K562 (cell line): ENCODE data around the gene RBMS3. TPM values are rescaled to one million over a fixed set of nuclear protein-coding genes. Genes with fewer than 3 reads are reported as not detected.
A peak's percentile ranks its signal among the peaks of the same experiment; 100 is the strongest.

Experiments used
- ATAC-seq: fragments of 200-7000 bp; cut with Tn5 transposase; 3 replicates; pipeline ENCODE4 v1.9.1; 2020; ENCODE audit warnings: moderate library complexity
- BruUV-seq: library from RNA; stranded (reverse); fragments of 400-500 nt; replicated peaks from 2 replicates; lab custom pipeline; 2021; lab: Mats Ljungman, UMichigan
- CTCF ChIA-PET: fragments of 300-600 bp; formaldehyde crosslinking; extraction: SDS; loops from one replicate; lab custom pipeline; 2021; ENCODE audit warnings: low intra/inter-chr PET ratio; lab: Yijun Ruan, JAX
- POLR2A ChIA-PET: fragments of 300-600, 350-650 bp; sonication (Branson Sonifier 250); formaldehyde crosslinking; extraction: SDS; loops from one replicate; lab custom pipeline; 2021; ENCODE audit warnings: antibody characterized with exemption, inconsistent platforms; lab: Yijun Ruan, JAX
- DNase-seq, 4 experiments: peaks; one replicate each; pipeline versions ENCODE4 v3.0.0 to v3.0.0-alpha.2; 2011 to 2018; ENCODE audit warnings: low spot score in 3 of 4, mixed read lengths in 3 of 4; ENCODE audit errors: extremely low read depth in 1 of 4
- FAIRE-seq: peaks from 2 replicates; lab custom pipeline; 2011; peaks lifted over from hg19 to GRCh38; lab: Jason Lieb, UNC
- H2AFZ ChIP-seq: 2 replicates; pipeline ENCODE4 v1.6.0; 2011; ENCODE audit warnings: low read depth, low read length, control low read depth, inconsistent platforms
- H3K27ac ChIP-seq: fragments of 200-600 bp; 3 replicates; pipeline ENCODE4 v1.8.0; 2011; ENCODE audit warnings: low read depth, mild to moderate bottlenecking, control low read depth, inconsistent platforms, low read length, moderate library complexity, mixed read lengths; ENCODE audit errors: extremely low read depth
- H3K27me3 ChIP-seq, 2 experiments: fragments of 300-600 bp in 1 of 2; 2 replicates in 1 of 2; 3 replicates in 1 of 2; pipeline versions ENCODE4 v1.6.0 to v1.8.0; 2011; ENCODE audit warnings: inconsistent platforms in 2 of 2, low read length in 2 of 2, mild to moderate bottlenecking in 1 of 2, mixed read lengths in 1 of 2, moderate library complexity in 1 of 2; ENCODE audit not compliant: control insufficient read depth in 2 of 2, insufficient read depth in 2 of 2
- H3K36me3 ChIP-seq: fragments of 300-600 bp; 3 replicates; pipeline ENCODE4 v1.8.0; 2011; ENCODE audit warnings: mild to moderate bottlenecking, low read length, inconsistent platforms; ENCODE audit not compliant: control insufficient read depth, insufficient read depth
- H3K4me1 ChIP-seq, 2 experiments: fragments of 200-600 bp in 1 of 2; replicated peaks in 1 of 2; 2 replicates in 1 of 2; 3 replicates in 1 of 2; pipeline versions ENCODE4 v1.5.1 to v1.8.0; 2011; ENCODE audit warnings: inconsistent platforms in 2 of 2, low read length in 2 of 2, mild to moderate bottlenecking in 1 of 2, mixed read lengths in 1 of 2, moderate library complexity in 1 of 2; ENCODE audit not compliant: control insufficient read depth in 2 of 2, insufficient read depth in 2 of 2
- H3K4me2 ChIP-seq: 2 replicates; pipeline ENCODE4 v1.6.1; 2011; ENCODE audit warnings: low read length, control low read depth, inconsistent platforms, mixed read lengths; ENCODE audit not compliant: insufficient read depth
- H3K4me3 ChIP-seq: fragments of 200-600 bp; sonication (generic), shearing (Covaris generic); 2 replicates; pipeline ENCODE4 v1.5.1; 2016; ENCODE audit warnings: control low read depth, inconsistent platforms
- H3K79me2 ChIP-seq: fragments of 200-600 bp; 3 replicates; pipeline ENCODE4 v1.8.0; 2011; ENCODE audit warnings: low read length, inconsistent platforms; ENCODE audit not compliant: control insufficient read depth, insufficient read depth
- H3K9ac ChIP-seq, 2 experiments: 2 replicates each; pipeline versions ENCODE4 v1.6.0 to v1.6.1; 2011; ENCODE audit warnings: low read depth in 2 of 2, low read length in 2 of 2, control low read depth in 1 of 2, inconsistent platforms in 1 of 2, mild to moderate bottlenecking in 1 of 2, mixed read lengths in 1 of 2; ENCODE audit not compliant: insufficient read depth in 1 of 2
- H3K9me1 ChIP-seq: one replicate; pipeline ENCODE4 v1.6.0; 2011; ENCODE audit warnings: inconsistent platforms, mild to moderate bottlenecking, low read length, moderate library complexity; ENCODE audit not compliant: control insufficient read depth, insufficient read depth
- H3K9me3 ChIP-seq: replicated peaks from 2 replicates; pipeline ENCODE4 v1.5.1; 2011; ENCODE audit warnings: low read depth, low read length, inconsistent platforms; ENCODE audit not compliant: control insufficient read depth, insufficient read depth
- H4K20me1 ChIP-seq: replicated peaks from 2 replicates; pipeline ENCODE4 v1.6.1; 2011; ENCODE audit warnings: low read length, inconsistent platforms, mixed read lengths; ENCODE audit not compliant: control insufficient read depth, insufficient read depth
- HNRNPK ChIP-seq: fragments of 200-400 bp; formaldehyde crosslinking; IDR thresholded peaks from one replicate; pipeline ENCODE4 v1.6.1; 2018; ENCODE audit warnings: mild to moderate bottlenecking, low read depth, low read length; ENCODE audit not compliant: poor library complexity, severe bottlenecking
- HSF4 ChIP-seq: fragments of 250-450 bp; sonication (Bioruptor Pico); IDR thresholded peaks from 2 replicates; pipeline ENCODE4 v2.1.2; 2022; ENCODE audit warnings: mild to moderate bottlenecking, moderate library complexity, borderline replicate concordance
- ILK ChIP-seq: fragments of 450-650 bp; IDR thresholded peaks from 2 replicates; pipeline ENCODE4 v1.6.1; 2016; ENCODE audit warnings: missing genetic modification characterization, low read depth, mild to moderate bottlenecking, missing compliant biosample characterization, moderate library complexity, borderline replicate concordance
- ZSCAN32 ChIP-seq: fragments of 450-650 bp; formaldehyde crosslinking; IDR thresholded peaks from 2 replicates; pipeline ENCODE4 v1.4.0; 2020; ENCODE audit warnings: mild to moderate bottlenecking, moderate library complexity
- WGBS: fragments of 100-300 bp; shearing (Covaris generic); methylation state at CpG from one replicate; pipeline ENCODE4 v1.1.6; 2016; ENCODE audit warnings: low coverage, mixed read lengths; ENCODE audit not compliant: insufficient coverage; ENCODE audit errors: missing lambda C conversion rate; 5-methylcytosine and 5-hydroxymethylcytosine counted together
- in situ Hi-C: fragments of 300-500 bp; cut with MboI; formaldehyde crosslinking; loops from 4 replicates; pipeline ENCODE4 v1.15.0; 2018; ENCODE audit warnings: inconsistent platforms, mixed read lengths
- intact Hi-C: fragments of 100-400 bp; cut with micrococcal nuclease; formaldehyde crosslinking; loops from 2 replicates; pipeline ENCODE4 v1.14.2; 2022
- polyA plus RNA-seq, 8 experiments: library from polyadenylated mRNA; depleted of rRNA in 4 of 8; stranded (reverse) in 5 of 8; unstranded in 3 of 8; fragments of >200 nt; fragmentation: Nextera tagmentation in 2 of 8; fragmentation: Illumina TruSeq in 1 of 8; extraction: Ambion mirVana in 2 of 8; extraction: Trizol in 1 of 8; gene quantifications; 2 replicates each; pipeline versions ENCODE4 v1.2.1 to v1.2.3, GENCODE V29; 2011 to 2014; ENCODE audit warnings: inconsistent platforms in 1 of 8, missing spikeins in 1 of 8
- total RNA-seq, 7 experiments: library from RNA; depleted of rRNA in 6 of 7; stranded (reverse); fragments of >200 nt in 6 of 7; fragmentation: Illumina TruSeq in 2 of 7; extraction: Trizol in 2 of 7; gene quantifications; 2 replicates each; pipeline versions ENCODE4 v1.2.1 to v1.2.3, GENCODE V29; 2011 to 2021; ENCODE audit warnings: low replicate concordance in 1 of 7

RBMS3 gene
- total and polyA plus RNA-seq, 9 of the 15 experiments (the other 6 are each of a cell fraction or from before 2014, with no cell fraction given) = 0.20 TPM; not detected in 8

DNA sequence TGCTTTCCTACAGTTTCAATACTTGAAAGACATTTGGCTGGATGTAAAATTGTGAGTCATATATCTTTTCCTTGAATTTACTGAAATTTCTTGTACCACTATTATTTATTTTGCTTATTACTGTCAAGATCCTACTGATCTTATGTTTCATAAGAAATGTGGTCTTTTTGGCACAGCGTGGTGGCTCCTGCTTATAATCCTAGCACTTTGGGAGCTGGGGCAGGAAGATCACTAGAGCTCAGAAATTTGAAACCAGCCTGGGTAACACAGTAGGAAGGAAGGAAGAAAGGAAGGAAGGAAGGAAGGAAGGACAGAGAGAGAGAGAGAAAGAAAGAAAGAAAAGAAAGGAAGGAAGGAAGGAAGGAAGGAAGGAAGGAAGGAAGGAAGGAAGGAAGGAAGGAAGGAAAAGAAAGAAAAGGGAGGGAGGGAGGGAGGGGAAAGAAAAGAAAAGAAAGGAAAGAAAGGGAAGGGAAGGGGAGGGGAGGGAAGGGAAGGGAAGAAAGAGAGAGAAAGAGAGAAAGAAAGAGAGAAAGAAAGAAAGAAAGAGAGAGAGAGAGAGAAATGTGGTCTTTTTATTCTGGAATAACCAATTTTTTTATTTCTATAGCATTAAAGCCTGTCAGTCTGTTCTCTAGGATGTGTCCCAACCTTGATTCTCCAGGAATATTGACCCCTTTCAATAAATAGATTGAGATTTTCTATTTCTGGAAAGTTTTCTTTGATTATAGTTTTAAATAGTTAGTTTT, 753.5 kb downstream of the RBMS3 start:
- H3K4me3 ChIP-seq = no peak overlapping the region
- no peak overlapping the region for H3K27ac ChIP-seq
- 0% methylated on average over 1 of the region's 1 CpG for WGBS
- H3K9ac ChIP-seq = no peak overlapping the region
- ATAC-seq (no peak), DNase-seq (no peak), FAIRE-seq (no peak)
- intact Hi-C loops (no loop called here), in situ Hi-C loops (no loop called here)
- CTCF ChIA-PET = no interaction called here
- no peaks in the 10 kb centered on the region for H4K20me1 ChIP-seq
- TF ChIP-seq HSF4 (CRISPR knock-in tag) (no peak), ILK (tag) (no peak), HNRNPK (peak; percentile 29), ZSCAN32 (CRISPR knock-in tag) (no peak)
- POLR2A ChIA-PET = no interaction called here
- no peaks in the 10 kb centered on the region for H3K27me3 ChIP-seq
- no peak overlapping the region for H3K4me2 ChIP-seq
- H3K4me1 ChIP-seq = no peaks in the 10 kb centered on the region
- H2AFZ ChIP-seq = no peak overlapping the region
- H3K9me3 ChIP-seq = no peaks in the 10 kb centered on the region
- no TSS peak for BruUV-seq
- H3K79me2 ChIP-seq = no peaks in the 10 kb centered on the region
- H3K36me3 ChIP-seq = no peaks in the 10 kb centered on the region
- H3K9me1 ChIP-seq = no peaks in the 10 kb centered on the region
